ENCODE results near the gene THOC6. TPM values are rescaled to one million over a fixed set of nuclear protein-coding genes. Genes with fewer than 3 reads are reported as not detected.
A peak's percentile ranks its signal among the peaks of the same experiment; 100 is the strongest.

THOC6 gene
- total RNA-seq, 1 experiment from 2014 or later, result 56.7 TPM

GRCh38 chr16:3022684-3023414 lies 986 bp upstream of the THOC6 start:
- peaks cover 9% of the 10 kb centered on the region for H3K36me3 ChIP-seq (ENCODE audit: control insufficient read depth, insufficient read depth, low read length)
- in situ Hi-C loops (cut with HindIII; ENCODE audit: low pct_unique_long_range_greater_than_20kb, low sequenced_read_pairs), result no loop called here
- TF ChIP-seq SIN3A (IDR thresholded peaks at IDR 0.05; ENCODE audit: borderline replicate concordance, insufficient read depth, low read depth, low read length) (no peak), CTCF (IDR thresholded peaks at IDR 0.05) (no peak), REST (IDR thresholded peaks at IDR 0.05; ENCODE audit: insufficient read depth in 1 of 2, low read depth in 2 of 2, low read length in 1 of 2) (no peak), TCF7L2 (IDR thresholded peaks at IDR 0.05; ENCODE audit: low read depth, low read length) (no peak), POLR2AphosphoS5 (IDR thresholded peaks at IDR 0.05; ENCODE audit: low read depth, low read length) (no peak; the same call in 1 of the 2 replicates)
- ChIA-PET CTCF (interaction anchor here (0.7 to 1.2 kb wide), 4 partner anchors 9 to 25 kb away, joined by 3 to 5 read pairs (median 4); no protein-coding TSS in a partner anchor), POLR2A (interaction anchor here (0.6 kb wide), 5 partner anchors 11 to 1144 kb away, joined by 3 to 8 read pairs (median 4); no protein-coding TSS in a partner anchor)
- intact Hi-C loops (cut with micrococcal nuclease; ENCODE audit: unreplicated experiment), result no loop called here
- BruUV-seq (replicated peaks), result TSS peak; percentile 96
- no peaks in the 10 kb centered on the region for H3K9me3 ChIP-seq (ENCODE audit: control insufficient read depth, insufficient read depth, low read depth, low read length)
- DNase-seq (ENCODE audit: low read depth, low spot score) (no peak), ATAC-seq (peak; percentile 8)
- no peaks in the 10 kb centered on the region for H3K27me3 ChIP-seq (ENCODE audit: control insufficient read depth, insufficient read depth, low read length)
- peak overlapping the region; percentile 94 to 95 for H3K4me3 ChIP-seq (ENCODE audit: low read depth in 2 of 2, low read length in 2 of 2)
- H3K27ac ChIP-seq (ENCODE audit: low read length), result peak overlapping the region; percentile 99
- peaks cover 16% of the 10 kb centered on the region for H3K4me1 ChIP-seq (ENCODE audit: control insufficient read depth, insufficient read depth, low read length)

GRCh38 chr16:3023415-3023668 lies 493 bp upstream of the THOC6 start:
- H3K4me1 ChIP-seq (ENCODE audit: control insufficient read depth, insufficient read depth, low read length), result peaks cover 16% of the 10 kb centered on the region
- no peaks in the 10 kb centered on the region for H3K27me3 ChIP-seq (ENCODE audit: control insufficient read depth, insufficient read depth, low read length)
- in situ Hi-C loops (cut with HindIII; ENCODE audit: low pct_unique_long_range_greater_than_20kb, low sequenced_read_pairs) (no loop called here), intact Hi-C loops (cut with micrococcal nuclease; ENCODE audit: unreplicated experiment) (no loop called here)
- no TSS peak for BruUV-seq (replicated peaks)
- peak; percentile 46 for ATAC-seq
- H3K27ac ChIP-seq (ENCODE audit: low read length), result peak overlapping the region; percentile 99
- no peaks in the 10 kb centered on the region for H3K9me3 ChIP-seq (ENCODE audit: control insufficient read depth, insufficient read depth, low read depth, low read length)
- ChIA-PET CTCF (interaction anchor here (0.7 to 1.2 kb wide), 3 partner anchors 8 to 20 kb away, joined by 3 to 5 read pairs (median 4); no protein-coding TSS in a partner anchor), POLR2A (interaction anchor here (0.6 kb wide), 2 partner anchors 32 to 1144 kb away, joined by 3 read pairs; no protein-coding TSS in a partner anchor)
- H3K36me3 ChIP-seq (ENCODE audit: control insufficient read depth, insufficient read depth, low read length), result peaks cover 9% of the 10 kb centered on the region
- peak overlapping the region; percentile 94 to 95 for H3K4me3 ChIP-seq (ENCODE audit: low read depth in 2 of 2, low read length in 2 of 2)
- DNase-seq (ENCODE audit: low read depth, low spot score), result peak; percentile 87
- TF ChIP-seq REST (IDR thresholded peaks at IDR 0.05; ENCODE audit: insufficient read depth in 1 of 2, low read depth in 2 of 2, low read length in 1 of 2) (no peak), TCF7L2 (IDR thresholded peaks at IDR 0.05; ENCODE audit: low read depth, low read length) (no peak), SIN3A (IDR thresholded peaks at IDR 0.05; ENCODE audit: borderline replicate concordance, insufficient read depth, low read depth, low read length) (peak; percentile 60; the same call in 1 of the 2 replicates), POLR2AphosphoS5 (IDR thresholded peaks at IDR 0.05; ENCODE audit: low read depth, low read length) (peak; percentile 89), CTCF (IDR thresholded peaks at IDR 0.05) (no peak)
